ENCODE data around the gene PATL1. TPM values are rescaled to one million over a fixed set of nuclear protein-coding genes. Genes with fewer than 3 reads are reported as not detected.

Gene PATL1
- total and polyA plus RNA-seq, 2 of the 4 experiments (the other 2 are of a cell fraction), result 3.9 to 29.7 TPM

DNA sequence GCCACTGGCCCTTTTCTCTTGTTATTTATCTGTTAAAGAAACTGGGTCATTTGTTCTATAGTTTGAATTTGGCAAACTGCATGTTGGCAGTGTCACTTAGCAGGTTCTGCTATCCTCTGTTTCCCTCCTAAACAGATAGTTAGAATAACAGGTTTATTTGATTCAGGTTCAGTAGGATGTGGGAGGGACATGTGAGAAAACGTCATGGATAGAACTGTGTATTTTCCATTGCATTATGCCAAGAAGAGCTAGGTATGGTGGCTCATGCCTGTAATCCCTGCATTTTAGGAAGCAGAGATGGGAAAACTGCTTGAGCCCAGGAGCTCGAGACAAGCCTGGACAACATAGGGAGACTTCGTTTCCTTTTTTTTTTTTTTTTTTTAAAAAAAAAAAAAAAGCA, 24.3 kb downstream of the PATL1 start:
- Histone ChIP-seq H2BK20ac (ENCODE audit: low read depth, low read length) (no peak overlapping the region), H3K9me3 (ENCODE audit: control insufficient read depth, insufficient read depth, low read length) (no peaks in the 10 kb centered on the region), H2AK5ac (ENCODE audit: low read depth, low read length) (no peak overlapping the region), H2AFZ (replicated peaks; ENCODE audit: low read length, poor library complexity) (no peak overlapping the region), H2BK5ac (ENCODE audit: low read depth, low read length, poor library complexity, severe bottlenecking) (no peak overlapping the region), H3K56ac (ENCODE audit: extremely low read depth, insufficient read depth, low read length) (no peak overlapping the region), H4K20me1 (ENCODE audit: insufficient read depth, low read length) (no peaks in the 10 kb centered on the region), H3K9me1 (ENCODE audit: insufficient read depth, low read length) (no peaks in the 10 kb centered on the region), H3K4ac (ENCODE audit: low read depth, low read length) (no peak overlapping the region), H4K8ac (ENCODE audit: low read depth in 2 of 2, low read length in 2 of 2) (no peak overlapping the region), H2BK120ac (ENCODE audit: low read depth, low read length) (no peak overlapping the region), H3K4me3 (ENCODE audit: insufficient read depth, low read depth, low read length) (no peak overlapping the region), H2AK9ac (replicated peaks; ENCODE audit: low read depth, low read length, poor library complexity) (no peak overlapping the region), H3K4me2 (ENCODE audit: low read depth, low read length) (no peak overlapping the region), H3K23ac (ENCODE audit: low read depth, low read length) (no peak overlapping the region), H3K9ac (ENCODE audit: low read depth, low read length) (no peak overlapping the region), H2BK15ac (ENCODE audit: low read depth, low read length) (no peak overlapping the region), H3K27ac (ENCODE audit: insufficient read depth, low read length) (no peak overlapping the region), H4K5ac (ENCODE audit: low read depth, low read length) (no peak overlapping the region), H3K18ac (ENCODE audit: low read depth, low read length) (no peak overlapping the region), H3K79me1 (ENCODE audit: low read depth in 1 of 2, low read length in 2 of 2) (peaks cover 3 to 6% of the 10 kb centered on the region in 2 experiments; a peak in 3 of 4 replicates), H3K4me1 (ENCODE audit: control insufficient read depth, insufficient read depth, low read length) (no peaks in the 10 kb centered on the region; the same call in 1 of the 2 replicates), H3K36me3 (ENCODE audit: control insufficient read depth, insufficient read depth, low read length) (peaks cover 43% of the 10 kb centered on the region), H3K27me3 (ENCODE audit: control insufficient read depth, insufficient read depth, low read length) (no peaks in the 10 kb centered on the region), H4K91ac (ENCODE audit: insufficient read depth, low read depth, low read length) (no peak overlapping the region), H3K14ac (replicated peaks; ENCODE audit: low read depth, low read length) (no peak overlapping the region)
- intact Hi-C loops (cut with micrococcal nuclease) (no loop called here), in situ Hi-C loops (cut with MboI; ENCODE audit: low sequenced_read_pairs) (loop anchor here (5.0 kb wide), 1 partner anchor 42 kb away; no protein-coding TSS in a partner anchor), dilution Hi-C loops (cut with HindIII; ENCODE audit: low sequenced_read_pairs, unreplicated experiment) (no loop called here)
- ATAC-seq (ENCODE audit: low read depth) (no peak), DNase-seq (no peak)
- TF ChIP-seq POLR2A (IDR thresholded peaks at IDR 0.05; ENCODE audit: low read depth, low read length), result no peak
- TF ChIP-seq MAZ (IDR thresholded peaks at IDR 0.05; ENCODE audit: borderline replicate concordance, low read depth, low read length), result no peak
- no peak for TF ChIP-seq NFE2L2 (IDR thresholded peaks at IDR 0.05; ENCODE audit: low read depth, low read length)
- TF ChIP-seq CHD1 (IDR thresholded peaks at IDR 0.05; ENCODE audit: low read depth, low read length), result no peak
- no peak for TF ChIP-seq MXI1 (IDR thresholded peaks at IDR 0.05; ENCODE audit: borderline replicate concordance, low read depth, low read length)
- no peak for TF ChIP-seq RFX5 (IDR thresholded peaks at IDR 0.05; ENCODE audit: low read depth, low read length)
- TF ChIP-seq RAD21 (IDR thresholded peaks at IDR 0.05; ENCODE audit: low read length), result no peak
- no peak for TF ChIP-seq BHLHE40 (IDR thresholded peaks at IDR 0.05; ENCODE audit: low read depth, low read length)
- TF ChIP-seq FOS (IDR thresholded peaks at IDR 0.05; ENCODE audit: low read depth, low read length), result no peak
- TF ChIP-seq, protein P1, sequence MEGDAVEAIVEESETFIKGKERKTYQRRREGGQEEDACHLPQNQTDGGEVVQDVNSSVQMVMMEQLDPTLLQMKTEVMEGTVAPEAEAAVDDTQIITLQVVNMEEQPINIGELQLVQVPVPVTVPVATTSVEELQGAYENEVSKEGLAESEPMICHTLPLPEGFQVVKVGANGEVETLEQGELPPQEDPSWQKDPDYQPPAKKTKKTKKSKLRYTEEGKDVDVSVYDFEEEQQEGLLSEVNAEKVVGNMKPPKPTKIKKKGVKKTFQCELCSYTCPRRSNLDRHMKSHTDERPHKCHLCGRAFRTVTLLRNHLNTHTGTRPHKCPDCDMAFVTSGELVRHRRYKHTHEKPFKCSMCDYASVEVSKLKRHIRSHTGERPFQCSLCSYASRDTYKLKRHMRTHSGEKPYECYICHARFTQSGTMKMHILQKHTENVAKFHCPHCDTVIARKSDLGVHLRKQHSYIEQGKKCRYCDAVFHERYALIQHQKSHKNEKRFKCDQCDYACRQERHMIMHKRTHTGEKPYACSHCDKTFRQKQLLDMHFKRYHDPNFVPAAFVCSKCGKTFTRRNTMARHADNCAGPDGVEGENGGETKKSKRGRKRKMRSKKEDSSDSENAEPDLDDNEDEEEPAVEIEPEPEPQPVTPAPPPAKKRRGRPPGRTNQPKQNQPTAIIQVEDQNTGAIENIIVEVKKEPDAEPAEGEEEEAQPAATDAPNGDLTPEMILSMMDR (conservative IDR thresholded peaks at IDR 0.05; ENCODE audit: low read depth, low read length), result no peak
- no peak for TF ChIP-seq CEBPB (IDR thresholded peaks at IDR 0.05; ENCODE audit: low read depth, low read length)
- TF ChIP-seq RCOR1 (IDR thresholded peaks at IDR 0.05; ENCODE audit: insufficient replicate concordance, low read length), result no peak
- ChIA-PET CTCF (no interaction called here), POLR2A (ENCODE audit: unreplicated experiment) (no interaction called here)
- BruUV-seq (replicated peaks), result no TSS peak
- no CpG with 5 or more reads among the region's 3 CpGs for WGBS, 2 experiments (ENCODE audit: extremely low coverage in 2 of 2, insufficient read length in 1 of 2)
